Measurements from ENCODE around the gene GFI1B. TPM values are rescaled to one million over a fixed set of nuclear protein-coding genes. Genes with fewer than 3 reads are reported as not detected.

Gene GFI1B
- total and polyA plus RNA-seq, 2 of the 13 experiments (the other 11 are each of a cell fraction or from before 2014, with no cell fraction given), result 0.15 to 0.51 TPM

GRCh38 chr9:133029994-133030316 is 51.5 kb downstream of the GFI1B start (continued):
- TF ChIP-seq MAFK (conservative IDR thresholded peaks at IDR 0.05 in 1 of 2, IDR thresholded peaks at IDR 0.05 in 1 of 2; ENCODE audit: low read length in 2 of 2) (no peak), CREB3 (CRISPR knock-in tag; IDR thresholded peaks at IDR 0.05) (no peak), SMARCE1 (IDR thresholded peaks at IDR 0.05; ENCODE audit: borderline replicate concordance) (no peak), BRF2 (CRISPR knock-in tag; IDR thresholded peaks at IDR 0.05) (no peak), ZNF768 (CRISPR knock-in tag; IDR thresholded peaks at IDR 0.05) (peak; percentile 22; the same call in 1 of the 2 replicates), ZNF564 (CRISPR knock-in tag; IDR thresholded peaks at IDR 0.05) (no peak), ZNF562 (CRISPR knock-in tag; IDR thresholded peaks at IDR 0.05; ENCODE audit: borderline replicate concordance) (no peak), NONO (IDR thresholded peaks at IDR 0.05) (no peak), NONO (CRISPR knock-in tag; conservative IDR thresholded peaks at IDR 0.05) (no peak), RBFOX2 (IDR thresholded peaks at IDR 0.05; ENCODE audit: low read depth, low read length) (peak; percentile 62), ZNF382 (CRISPR knock-in tag; IDR thresholded peaks at IDR 0.05; ENCODE audit: borderline replicate concordance) (no peak), ZSCAN5A (CRISPR knock-in tag; IDR thresholded peaks at IDR 0.05; ENCODE audit: borderline replicate concordance) (no peak), ZHX2 (IDR thresholded peaks at IDR 0.05; ENCODE audit: low read depth) (no peak), ZHX2 (CRISPR knock-in tag; IDR thresholded peaks at IDR 0.05; ENCODE audit: borderline replicate concordance) (0 out of 2 replicates have a peak, but pooled peaks have one; percentile 67), ADNP (CRISPR knock-in tag; IDR thresholded peaks at IDR 0.05) (no peak), NR2C2 (CRISPR knock-in tag; IDR thresholded peaks at IDR 0.05; ENCODE audit: borderline replicate concordance) (no peak), RFX1 (IDR thresholded peaks at IDR 0.05) (no peak), AGO2 (optimal IDR thresholded peaks at IDR 0.05; ENCODE audit: low read depth, low read length) (peak; percentile 71), CREB1 (IDR thresholded peaks at IDR 0.05) (no peak), CREB1 (CRISPR knock-in tag; IDR thresholded peaks at IDR 0.05) (no peak), ZNF331 (CRISPR knock-in tag; IDR thresholded peaks at IDR 0.05) (no peak), NKX3-1 (CRISPR knock-in tag; IDR thresholded peaks at IDR 0.05) (peak; percentile 37; the same call in 1 of the 2 replicates), DRAP1 (CRISPR knock-in tag; IDR thresholded peaks at IDR 0.05) (no peak), KDM2A (CRISPR knock-in tag; IDR thresholded peaks at IDR 0.05; ENCODE audit: borderline replicate concordance, low read depth) (no peak)

All from HepG2 (cell line).